Thoracic aorta (tissue), 2 donors: ENCODE data around the gene TIMM17A. TPM values are rescaled to one million over a fixed set of nuclear protein-coding genes. Genes with fewer than 3 reads are reported as not detected.

Experiments
- ATAC-seq: fragments of 150-250 bp; one replicate; pipeline ENCODE4 v1.8.0; 2017; ENCODE audit warnings: low read depth; ENCODE audit not compliant: insufficient number of reproducible peaks, low FRiP score
- DNase-seq: peaks from one replicate; pipeline ENCODE4 v3.0.0-alpha.2; 2020; ENCODE audit warnings: low spot score
- H3K27ac ChIP-seq, 2 donors: fragments of 200-600 bp; sonication (generic); 1 replicate in 1 of 2; 2 replicates in 1 of 2; pipeline ENCODE4 v1.5.1; 2016; ENCODE audit warnings: mild to moderate bottlenecking in 2 of 2, moderate library complexity in 2 of 2
- H3K27me3 ChIP-seq: fragments of 200-600 bp; sonication (generic); replicated peaks from 2 replicates; pipeline ENCODE4 v1.6.0; 2016; ENCODE audit warnings: mild to moderate bottlenecking; ENCODE audit not compliant: insufficient read depth
- H3K36me3 ChIP-seq: fragments of 200-600 bp; sonication (generic); one replicate; pipeline ENCODE4 v1.5.1; 2016
- H3K4me1 ChIP-seq, 2 donors: fragments of 200-600 bp; sonication (generic); 1 replicate in 1 of 2; 2 replicates in 1 of 2; pipeline versions ENCODE4 v1.5.1 to v1.6.0; 2016; ENCODE audit warnings: low read depth in 2 of 2, mild to moderate bottlenecking in 1 of 2; ENCODE audit not compliant: control insufficient read depth in 1 of 2
- H3K4me3 ChIP-seq: fragments of 200-600 bp; sonication (generic); 2 replicates; pipeline ENCODE4 v1.5.1; 2016; ENCODE audit warnings: mild to moderate bottlenecking
- H3K9me3 ChIP-seq: fragments of 200-600 bp; sonication (generic); 2 replicates; pipeline ENCODE4 v1.5.1; 2016
- CTCF ChIP-seq: fragments of 200-600 bp; sonication (generic); IDR thresholded peaks from one replicate; pipeline ENCODE4 v1.5.1; 2019; ENCODE audit warnings: antibody characterized with exemption
- total RNA-seq, 2 donors: library from RNA; depleted of rRNA; stranded (reverse); fragments of >200 nt; gene quantifications; one replicate each; pipeline versions ENCODE4 v1.1.0 to v1.2.3, GENCODE V29; 2016

Gene TIMM17A
- total RNA-seq, 2 donors from 2014 or later: 29.6 to 44.7 TPM

GRCh38 chr1:201925301-201925567, 30.1 kb upstream of the TIMM17A start:
- peaks cover 64 to 92% of the 10 kb centered on the region in 2 donors for H3K4me1 ChIP-seq
- no peak overlapping the region for H3K4me3 ChIP-seq
- no peaks in the 10 kb centered on the region for H3K9me3 ChIP-seq
- ATAC-seq: no peak
- peak overlapping the region; percentile 73 to 78 for H3K27ac ChIP-seq
- DNase-seq: no peak
- no peaks in the 10 kb centered on the region for H3K27me3 ChIP-seq
- TF ChIP-seq CTCF: no peak
- peaks cover 51% of the 10 kb centered on the region for H3K36me3 ChIP-seq

GRCh38 chr1:201925981-201926645, 29.2 kb upstream of the TIMM17A start:
- no peaks in the 10 kb centered on the region for H3K9me3 ChIP-seq
- no peaks in the 10 kb centered on the region for H3K27me3 ChIP-seq
- peak overlapping the region; percentile 73 to 78 for H3K27ac ChIP-seq
- no peak for ATAC-seq
- peaks cover 64 to 92% of the 10 kb centered on the region in 2 donors for H3K4me1 ChIP-seq
- H3K36me3 ChIP-seq: peaks cover 54% of the 10 kb centered on the region
- no peak for TF ChIP-seq CTCF
- H3K4me3 ChIP-seq: peak overlapping the region; percentile 2
- DNase-seq: no peak

GRCh38 chr1:201928266-201928665, 27.0 kb upstream of the TIMM17A start:
- Histone ChIP-seq H3K9me3 (no peaks in the 10 kb centered on the region), H3K4me1 (peaks cover 57 to 92% of the 10 kb centered on the region in 2 donors), H3K27me3 (no peaks in the 10 kb centered on the region), H3K27ac (peak overlapping the region; percentile 73 to 78), H3K4me3 (no peak overlapping the region), H3K36me3 (peaks cover 56% of the 10 kb centered on the region)
- ATAC-seq (no peak), DNase-seq (no peak)
- no peak for TF ChIP-seq CTCF

- ATAC-seq: no peak
- Histone ChIP-seq H3K4me3 (no peak overlapping the region), H3K36me3 (peaks cover 50% of the 10 kb centered on the region), H3K9me3 (no peaks in the 10 kb centered on the region), H3K27ac (peak overlapping the region; percentile 37 to 73), H3K4me1 (peaks cover 51 to 95% of the 10 kb centered on the region in 2 donors), H3K27me3 (no peaks in the 10 kb centered on the region)
- TF ChIP-seq CTCF: no peak
- DNase-seq: no peak
These were observed 25.2 kb upstream of the TIMM17A start for GRCh38 chr1:201930137-201930536.

- peaks cover 50 to 93% of the 10 kb centered on the region in 2 donors for H3K4me1 ChIP-seq
These were observed 24.5 kb upstream of the TIMM17A start for GRCh38 chr1:201930803-201931202.

More at GRCh38 chr1:201930803-201931202, 24.5 kb upstream of the TIMM17A start:
- peaks cover 47% of the 10 kb centered on the region for H3K36me3 ChIP-seq
- ATAC-seq (no peak), DNase-seq (no peak)
- no peak for TF ChIP-seq CTCF
- peak overlapping the region; percentile 38 for H3K4me3 ChIP-seq
- no peaks in the 10 kb centered on the region for H3K27me3 ChIP-seq
- H3K9me3 ChIP-seq: no peaks in the 10 kb centered on the region
- peak overlapping the region; percentile 37 to 73 for H3K27ac ChIP-seq
